GM21515 (cell line): Measurements from ENCODE around the gene PHF11.
A peak's percentile ranks its signal among the peaks of the same experiment; 100 is the strongest.
"Not testable (repeated sequence)": the region's sequence is repeated elsewhere in the genome, so short reads cannot be mapped to it uniquely, and the experiment has no call there.

Source experiments
- ATAC-seq: cut with Tn5 transposase; IDR thresholded peaks from one replicate; pipeline ENCODE4 v1.9.1; 2021; ENCODE audit not compliant: unreplicated experiment

The PHF11 gene

DNA sequence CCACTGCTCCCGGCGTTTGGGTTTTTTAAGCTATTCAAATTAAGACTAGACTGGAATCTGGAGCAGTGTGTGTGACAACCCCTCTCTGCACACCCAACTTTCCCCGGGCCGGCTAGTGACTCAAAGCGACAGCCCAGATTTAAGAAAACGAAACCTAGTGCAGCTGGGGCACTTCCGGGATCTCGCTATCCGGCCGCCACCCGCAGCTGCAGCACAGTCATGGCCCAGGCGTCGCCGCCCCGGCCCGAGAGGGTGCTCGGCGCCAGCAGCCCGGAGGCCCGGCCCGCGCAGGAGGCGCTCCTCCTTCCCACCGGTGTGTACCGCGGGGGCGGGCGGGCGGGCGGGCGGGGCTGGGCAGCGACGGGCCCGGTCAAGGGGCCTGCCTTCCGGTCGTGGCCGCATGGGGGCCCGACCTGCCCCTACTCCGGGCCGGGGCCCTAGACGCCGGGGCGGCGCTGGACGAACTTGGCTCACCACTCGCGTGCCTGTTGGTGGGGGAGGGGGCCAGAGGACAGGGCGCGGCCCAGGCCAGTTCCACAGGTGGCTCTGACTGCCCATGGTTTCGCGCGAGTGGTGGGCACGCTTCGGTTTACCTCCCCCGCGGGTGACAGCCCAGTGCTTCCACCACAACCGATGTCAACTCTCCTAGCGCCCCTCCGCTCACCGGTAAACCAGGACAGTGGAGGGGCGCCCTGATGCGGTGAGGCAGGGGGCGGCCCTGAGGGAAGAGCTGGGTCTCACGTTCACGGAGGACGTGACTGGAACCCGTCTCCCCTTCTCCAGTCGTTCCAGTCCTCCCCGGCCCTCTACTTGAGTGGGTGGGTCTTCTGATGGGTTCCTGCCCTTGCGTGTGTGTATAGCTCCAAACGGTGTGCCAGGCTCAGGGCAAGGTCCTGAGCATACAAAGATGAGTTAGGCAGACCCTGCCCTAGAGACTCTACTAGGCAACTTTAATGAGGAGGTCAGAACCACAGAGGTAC lies at the start of gene PHF11:
Gene PHF11 (plus strand): TSS at position 171 of the 980 bp plus-strand sequence. CDS start 49 bp downstream, at position 220.
- peak; percentile 80 for ATAC-seq

DNA sequence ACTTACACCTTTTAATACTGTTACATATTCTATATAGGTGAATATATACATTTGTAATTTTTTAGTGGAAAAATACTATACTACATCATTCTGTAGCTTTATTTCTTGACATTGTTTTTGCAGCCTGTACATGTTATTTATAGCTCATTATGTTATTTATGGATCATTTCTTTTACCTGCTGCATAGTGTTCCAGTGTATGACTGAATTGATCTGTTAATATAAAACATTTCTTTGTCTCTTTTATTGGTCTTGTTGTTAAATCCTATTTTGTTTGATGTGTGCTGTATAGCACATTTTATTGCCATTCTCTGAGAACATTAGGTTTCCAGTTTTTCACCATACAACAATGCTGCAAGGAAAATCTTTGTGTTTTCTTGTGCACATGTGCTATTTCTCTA lies 49.3 kb upstream of the PHF11 start:
- ATAC-seq, result no peak

GRCh38 chr13:49448753-49449152 lies 47.0 kb upstream of the PHF11 start:
- ATAC-seq, result no peak

DNA sequence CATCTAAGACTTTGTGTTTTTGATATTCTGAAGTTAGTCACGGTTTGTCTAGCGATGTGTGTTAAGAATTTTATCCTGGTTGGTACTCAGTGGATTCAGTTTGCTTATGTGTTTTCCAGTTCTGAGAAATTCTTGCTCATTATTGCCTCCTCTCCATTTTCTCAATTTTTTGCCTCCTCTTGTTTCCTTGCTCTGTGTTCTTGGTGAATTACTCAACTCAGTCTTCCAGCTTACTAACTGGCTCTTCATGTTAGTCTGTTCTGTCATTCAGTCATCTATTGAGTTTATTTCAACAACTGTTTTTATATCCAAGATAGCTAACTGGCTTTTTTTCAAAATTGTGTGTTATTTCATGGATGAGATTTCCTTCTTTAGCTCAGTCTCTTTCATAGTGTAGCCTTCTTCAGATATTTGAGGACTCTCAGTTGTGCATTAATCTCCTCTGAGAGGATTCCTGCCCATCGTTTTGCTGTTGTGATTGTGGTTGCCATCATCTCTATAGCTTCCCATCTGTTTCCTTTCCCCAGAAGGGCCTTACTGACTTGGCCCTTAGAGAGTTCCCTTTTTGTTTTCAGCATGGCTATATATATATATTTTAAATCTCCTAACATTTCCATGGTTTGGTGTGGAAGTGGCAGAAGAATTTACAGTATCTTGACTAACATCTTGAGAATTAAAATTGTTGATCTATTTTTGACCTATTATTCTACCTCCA lies 45.5 kb upstream of the PHF11 start:
- no peak for ATAC-seq

DNA sequence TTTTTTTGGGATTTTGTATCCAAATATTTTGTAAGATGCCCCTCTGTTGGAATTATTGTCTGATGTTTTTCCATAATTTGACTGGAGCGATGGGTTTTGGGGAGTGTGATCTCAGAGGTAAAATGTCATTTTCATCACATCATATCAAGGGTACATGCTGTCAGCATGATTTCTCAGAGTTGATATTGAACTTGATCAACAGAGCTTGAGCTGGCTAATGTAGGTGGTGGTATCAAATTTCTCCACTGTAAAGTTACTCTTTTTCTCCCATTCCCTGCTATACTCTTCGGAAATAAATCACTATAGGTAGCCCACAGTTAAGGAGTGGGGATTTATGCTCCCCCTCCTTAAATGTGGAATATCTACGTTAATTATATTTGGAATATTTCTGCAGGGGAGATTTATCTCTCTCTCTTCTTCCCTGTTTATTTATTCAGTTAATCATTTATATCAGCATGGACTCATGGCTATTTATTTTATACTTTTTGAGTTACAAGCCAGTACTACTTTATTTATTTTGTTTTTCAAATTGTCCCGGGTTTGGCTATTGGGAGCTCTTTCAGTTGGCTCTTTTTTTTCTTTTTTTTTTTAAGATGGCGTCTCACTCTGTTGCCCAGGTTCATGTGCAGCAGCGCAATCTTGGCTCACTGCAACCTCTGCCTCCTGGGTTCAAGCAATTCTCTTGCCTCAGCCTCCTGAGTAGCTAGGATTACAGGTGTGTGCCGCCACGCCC lies 42.9 kb upstream of the PHF11 start:
- no peak for ATAC-seq

DNA sequence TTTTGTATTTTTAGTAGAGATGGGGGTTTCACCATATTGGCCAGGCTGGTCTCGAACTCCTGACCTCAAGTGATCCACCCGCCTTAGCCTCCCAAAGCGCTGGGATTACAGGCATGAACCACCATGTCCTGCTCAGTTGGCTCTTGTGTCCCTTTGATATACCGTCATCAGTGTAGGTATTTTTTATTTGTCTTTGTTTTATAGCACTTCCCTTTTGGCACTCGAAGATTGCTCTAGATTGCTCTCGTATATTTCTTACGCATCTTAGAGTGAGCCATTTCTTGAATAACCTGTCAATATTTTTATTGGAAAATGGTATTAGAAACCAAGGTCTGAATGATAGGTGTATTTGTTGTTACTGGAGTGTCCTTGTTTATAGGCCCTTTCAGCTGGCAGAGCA lies 42.3 kb upstream of the PHF11 start:
- no peak for ATAC-seq

DNA sequence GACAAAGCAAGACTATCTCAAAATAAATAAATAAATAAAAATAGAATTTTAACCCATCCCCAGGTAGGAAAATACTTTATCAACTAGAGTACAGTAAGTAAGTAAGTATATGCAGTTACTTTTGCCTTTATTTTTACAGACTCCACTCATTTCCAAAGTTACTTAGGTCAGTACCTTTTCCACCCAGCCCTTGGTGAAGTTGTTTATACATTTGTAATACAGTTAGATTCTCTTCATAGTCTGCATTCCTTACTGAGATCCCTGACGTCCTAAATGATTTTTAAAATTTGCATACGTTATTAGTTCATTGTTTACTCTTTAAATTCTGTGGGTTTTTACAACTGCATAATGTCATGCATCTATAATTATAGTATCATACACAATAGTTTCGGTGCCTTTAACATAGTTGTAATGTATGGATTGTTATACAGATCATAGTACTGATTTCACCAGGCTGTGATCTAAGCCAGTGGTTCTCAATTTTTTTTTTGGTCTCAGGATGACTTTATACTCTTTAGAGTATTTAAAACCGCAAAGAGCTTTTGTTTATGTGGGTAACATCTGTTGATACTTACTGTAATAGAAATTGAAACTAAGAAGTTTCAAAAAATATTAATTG lies 41.3 kb upstream of the PHF11 start:
- peak; percentile 89 for ATAC-seq

GRCh38 chr13:49455007-49455398 lies 40.8 kb upstream of the PHF11 start:
- peak; percentile 26 for ATAC-seq

- no peak for ATAC-seq
These were observed 39.6 kb upstream of the PHF11 start for GRCh38 chr13:49456156-49456555.

GRCh38 chr13:49457221-49457620 lies 38.5 kb upstream of the PHF11 start:
- ATAC-seq, result no peak

- no peak for ATAC-seq
These were observed 36.2 kb upstream of the PHF11 start for GRCh38 chr13:49459580-49459979.

DNA sequence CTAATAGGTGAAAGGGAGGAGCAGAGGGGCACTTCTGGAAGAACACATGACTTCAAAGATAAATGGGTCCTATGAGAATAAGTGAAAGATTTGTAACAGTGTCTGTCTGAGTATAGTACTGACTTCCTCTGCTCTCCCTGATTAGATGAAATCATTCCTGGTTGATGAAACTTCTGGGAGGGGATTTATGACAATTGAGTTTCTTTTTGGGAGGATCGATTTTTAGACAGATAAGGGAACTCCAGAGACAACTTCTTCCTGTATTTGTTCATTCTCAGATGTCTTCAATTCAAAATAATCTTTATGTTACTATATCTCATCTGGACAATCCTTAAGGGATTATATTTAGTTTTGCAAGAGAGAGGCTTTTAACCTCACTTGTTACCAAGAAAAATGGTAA lies 31.7 kb upstream of the PHF11 start:
- no peak for ATAC-seq

- no peak for ATAC-seq
These were observed 31.0 kb upstream of the PHF11 start for GRCh38 chr13:49464621-49465325.

- ATAC-seq, result no peak
These were observed 29.4 kb upstream of the PHF11 start for GRCh38 chr13:49466292-49466838.

- no peak for ATAC-seq
These were observed 23.6 kb upstream of the PHF11 start for GRCh38 chr13:49472186-49472585.

GRCh38 chr13:49476529-49476928 lies 19.2 kb upstream of the PHF11 start:
- no peak for ATAC-seq

- ATAC-seq, result no peak
These were observed 14.0 kb upstream of the PHF11 start for GRCh38 chr13:49481788-49482187.

DNA sequence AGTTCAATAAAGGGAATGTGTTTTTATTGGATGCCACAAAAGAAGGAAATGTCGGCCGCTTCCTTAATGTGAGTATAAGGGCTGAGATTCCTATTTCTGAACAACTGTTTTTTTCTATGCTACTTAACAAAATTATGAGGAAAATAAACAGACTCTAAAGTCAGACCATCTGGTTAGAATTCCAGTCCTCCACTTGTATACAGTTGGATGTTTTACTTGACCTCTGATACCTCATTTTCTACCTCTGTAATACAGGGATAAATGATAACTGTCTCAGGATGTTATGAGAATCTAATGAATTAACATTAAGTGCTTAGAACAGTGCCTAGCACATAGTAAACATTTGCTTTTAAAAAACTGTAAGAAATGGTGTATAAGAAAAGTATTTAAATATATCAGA lies 7.2 kb upstream of the PHF11 start:
- no peak for ATAC-seq

- no peak for ATAC-seq
These were observed 1.1 kb upstream of the PHF11 start for GRCh38 chr13:49494645-49495044.

DNA sequence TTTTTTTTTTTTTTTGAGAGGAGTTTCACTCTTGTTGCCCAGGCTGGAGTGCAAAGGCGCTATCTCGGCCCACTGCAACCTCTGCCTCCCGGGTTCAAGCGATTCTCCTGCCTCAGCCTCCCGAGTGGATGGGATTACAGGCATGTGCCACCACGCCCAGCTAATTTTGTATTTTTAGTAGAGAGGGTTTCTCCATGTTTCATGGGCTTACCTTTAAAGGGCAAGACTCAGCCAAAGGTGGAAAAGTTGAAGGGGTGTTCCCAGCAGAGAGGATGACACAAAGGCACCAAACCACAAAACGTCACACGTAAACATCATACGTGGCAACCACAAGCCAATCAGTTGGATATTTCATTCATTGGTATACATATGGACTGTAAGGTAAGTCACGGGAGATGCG lies 1.1 kb downstream of the PHF11 start:
- not testable (repeated sequence) for ATAC-seq
